Stimulated activated CD8-positive, alpha-beta memory T cell treated with anti-CD3 and anti-CD28 coated beads, Interleukin-4, amount 100 ng/mL, for 4 hours (primary cell): ENCODE measurements around the gene WWOX.

Source experiments
- DNase-seq, 2 donors: peaks; one replicate each; pipeline ENCODE4 v3.0.0-alpha.2; 2020; ENCODE audit warnings: low read depth in 2 of 2, low spot score in 1 of 2

The WWOX gene

GRCh38 chr16:79150151-79150550 lies 1050.7 kb downstream of the WWOX start:
- DNase-seq, result no peak

GRCh38 chr16:79150632-79151310 lies 1051.3 kb downstream of the WWOX start:
- DNase-seq, result no peak

GRCh38 chr16:79154086-79154485 lies 1054.6 kb downstream of the WWOX start:
- no peak for DNase-seq

GRCh38 chr16:79155471-79155870 lies 1056.0 kb downstream of the WWOX start:
- DNase-seq, result no peak

- no peak for DNase-seq
Observed at GRCh38 chr16:79155904-79156303, 1056.5 kb downstream of the WWOX start.

GRCh38 chr16:79156761-79157160 lies 1057.3 kb downstream of the WWOX start:
- no peak for DNase-seq

GRCh38 chr16:79158337-79158736 lies 1058.9 kb downstream of the WWOX start:
- DNase-seq, result no peak

GRCh38 chr16:79159261-79160049 lies 1060.0 kb downstream of the WWOX start:
- no peak for DNase-seq

GRCh38 chr16:79162977-79163376 lies 1063.5 kb downstream of the WWOX start:
- DNase-seq, result no peak

- DNase-seq, result no peak
Observed at GRCh38 chr16:79163691-79164387, 1064.4 kb downstream of the WWOX start.

GRCh38 chr16:79164388-79164995 lies 1065.0 kb downstream of the WWOX start:
- no peak for DNase-seq

- no peak for DNase-seq
Observed at GRCh38 chr16:79165079-79165478, 1065.6 kb downstream of the WWOX start.

GRCh38 chr16:79165506-79165905 lies 1066.1 kb downstream of the WWOX start:
- DNase-seq, result no peak

GRCh38 chr16:79167893-79168292 lies 1068.4 kb downstream of the WWOX start:
- DNase-seq, result no peak

GRCh38 chr16:79168321-79168720 lies 1068.9 kb downstream of the WWOX start:
- DNase-seq, result no peak

GRCh38 chr16:79169239-79169638 lies 1069.8 kb downstream of the WWOX start:
- no peak for DNase-seq

- DNase-seq, result no peak
Observed at GRCh38 chr16:79170555-79171246, 1071.2 kb downstream of the WWOX start.

- DNase-seq, result no peak
Observed at GRCh38 chr16:79171504-79171903, 1072.0 kb downstream of the WWOX start.

GRCh38 chr16:79171931-79172705 lies 1072.7 kb downstream of the WWOX start:
- DNase-seq, result no peak

- no peak for DNase-seq
Observed at GRCh38 chr16:79172976-79173500, 1073.6 kb downstream of the WWOX start.
